HepG2 (cell line): Measurements from ENCODE around the gene YY1. TPM values are rescaled to one million over a fixed set of nuclear protein-coding genes. Genes with fewer than 3 reads are reported as not detected.

ENCODE experiments used
- AHR ChIP-seq: IDR thresholded peaks from 2 replicates; pipeline ENCODE4 v1.6.1; 2018; ENCODE audit warnings: missing genetic modification reagents, missing compliant biosample characterization
- KAT8 ChIP-seq: IDR thresholded peaks from 2 replicates; pipeline ENCODE4 v1.6.1; 2016; ENCODE audit warnings: missing genetic modification reagents, missing compliant biosample characterization
- MAZ ChIP-seq, 2 experiments: sonication (generic) in 1 of 2; formaldehyde crosslinking in 1 of 2; IDR thresholded peaks; 2 replicates each; pipeline versions ENCODE4 v1.5.0 to v1.6.1; 2012 to 2020; ENCODE audit warnings: low read depth in 2 of 2, mild to moderate bottlenecking in 2 of 2, borderline replicate concordance in 1 of 2, improper control_type of control experiment in 1 of 2, low read length in 1 of 2, missing genetic modification reagents in 1 of 2, moderate library complexity in 1 of 2
- POLR2G ChIP-seq: fragments of 200-400 bp; formaldehyde crosslinking; IDR thresholded peaks from 2 replicates; pipeline ENCODE4 v1.6.1; 2018; ENCODE audit warnings: mild to moderate bottlenecking, low read depth, low read length, moderate library complexity
- SOX6 ChIP-seq, 2 experiments: fragments of 450-650 bp in 1 of 2; sonication (generic) in 1 of 2; formaldehyde crosslinking in 1 of 2; IDR thresholded peaks; 2 replicates each; pipeline versions ENCODE4 v1.4.0 to v1.6.1; 2017 to 2020; ENCODE audit warnings: antibody characterized with exemption in 1 of 2, mild to moderate bottlenecking in 1 of 2, missing genetic modification reagents in 1 of 2
- SP5 ChIP-seq: IDR thresholded peaks from 2 replicates; pipeline ENCODE4 v1.6.1; 2016; ENCODE audit warnings: low read depth, borderline replicate concordance
- TOPORS ChIP-seq: sonication (generic); formaldehyde crosslinking; IDR thresholded peaks from 2 replicates; pipeline ENCODE4 v1.8.0; 2023; ENCODE audit warnings: mild to moderate bottlenecking, missing genetic modification reagents
- ZNF234 ChIP-seq: sonication (generic); formaldehyde crosslinking; conservative IDR thresholded peaks from 2 replicates; pipeline ENCODE4 v1.5.1; 2020; ENCODE audit warnings: mild to moderate bottlenecking, missing genetic modification reagents
- ZNF350 ChIP-seq: sonication (generic); formaldehyde crosslinking; IDR thresholded peaks from 2 replicates; pipeline ENCODE4 v1.4.0; 2020; ENCODE audit warnings: mild to moderate bottlenecking, low read depth, missing genetic modification reagents, borderline replicate concordance
- ZNF431 ChIP-seq: sonication (generic); formaldehyde crosslinking; IDR thresholded peaks from 2 replicates; pipeline ENCODE4 v1.9.0; 2022; ENCODE audit warnings: missing genetic modification reagents, low read depth, mild to moderate bottlenecking, borderline replicate concordance
- ZNF496 ChIP-seq: sonication (generic); formaldehyde crosslinking; IDR thresholded peaks from 2 replicates; pipeline ENCODE4 v1.8.1; 2023; ENCODE audit warnings: mild to moderate bottlenecking, moderate library complexity, missing genetic modification reagents; ENCODE audit not compliant: insufficient replicate concordance
- ZNF501 ChIP-seq: sonication (generic); formaldehyde crosslinking; IDR thresholded peaks from 2 replicates; pipeline ENCODE4 v1.5.1; 2020; ENCODE audit warnings: mild to moderate bottlenecking, moderate library complexity, missing genetic modification reagents
- ZNF556 ChIP-seq: sonication (generic); formaldehyde crosslinking; IDR thresholded peaks from 2 replicates; pipeline ENCODE4 v1.4.0; 2020; ENCODE audit warnings: mild to moderate bottlenecking, missing genetic modification reagents, borderline replicate concordance
- polyA plus RNA-seq, 8 experiments: library from polyadenylated mRNA; depleted of rRNA in 3 of 8; stranded (reverse) in 7 of 8; unstranded in 1 of 8; fragments of >200 nt; fragmentation: Illumina TruSeq in 4 of 8; extraction: Trizol in 4 of 8; gene quantifications; 2 replicates each; pipeline versions ENCODE4 v1.2.1 to v1.2.3, GENCODE V29; 2011 to 2016; ENCODE audit warnings: low read depth in 4 of 8, missing spikeins in 1 of 8, mixed read lengths in 1 of 8; ENCODE audit not compliant: insufficient read depth in 1 of 8
- total RNA-seq, 5 experiments: library from RNA; depleted of rRNA; stranded (reverse); fragments of >200 nt; fragmentation: Illumina TruSeq; extraction: Trizol; gene quantifications; 2 replicates each; pipeline ENCODE4 v1.2.3, GENCODE V29; 2016; ENCODE audit warnings: low read depth in 1 of 5
- TF ChIP-seq, protein P1 (sequence below): sonication (generic); formaldehyde crosslinking; IDR thresholded peaks from 2 replicates; pipeline ENCODE4 v1.4.0; 2020; ENCODE audit warnings: missing genetic modification reagents
- TF ChIP-seq, protein P2 (sequence below): sonication (generic); formaldehyde crosslinking; IDR thresholded peaks from 2 replicates; pipeline ENCODE4 v1.4.0; 2020; ENCODE audit warnings: mild to moderate bottlenecking, missing genetic modification reagents
- TF ChIP-seq, protein P3 (sequence below): sonication (generic); formaldehyde crosslinking; IDR thresholded peaks from 2 replicates; pipeline ENCODE4 v1.4.0; 2020; ENCODE audit warnings: missing genetic modification reagents
- TF ChIP-seq, protein P4 (sequence below): sonication (generic); formaldehyde crosslinking; IDR thresholded peaks from 2 replicates; pipeline ENCODE4 v1.4.0; 2020; ENCODE audit warnings: missing genetic modification reagents

YY1 gene
- total and polyA plus RNA-seq, 2 of the 13 experiments (the other 11 are each of a cell fraction or from before 2014, with no cell fraction given): 29.4 to 68.1 TPM

DNA sequence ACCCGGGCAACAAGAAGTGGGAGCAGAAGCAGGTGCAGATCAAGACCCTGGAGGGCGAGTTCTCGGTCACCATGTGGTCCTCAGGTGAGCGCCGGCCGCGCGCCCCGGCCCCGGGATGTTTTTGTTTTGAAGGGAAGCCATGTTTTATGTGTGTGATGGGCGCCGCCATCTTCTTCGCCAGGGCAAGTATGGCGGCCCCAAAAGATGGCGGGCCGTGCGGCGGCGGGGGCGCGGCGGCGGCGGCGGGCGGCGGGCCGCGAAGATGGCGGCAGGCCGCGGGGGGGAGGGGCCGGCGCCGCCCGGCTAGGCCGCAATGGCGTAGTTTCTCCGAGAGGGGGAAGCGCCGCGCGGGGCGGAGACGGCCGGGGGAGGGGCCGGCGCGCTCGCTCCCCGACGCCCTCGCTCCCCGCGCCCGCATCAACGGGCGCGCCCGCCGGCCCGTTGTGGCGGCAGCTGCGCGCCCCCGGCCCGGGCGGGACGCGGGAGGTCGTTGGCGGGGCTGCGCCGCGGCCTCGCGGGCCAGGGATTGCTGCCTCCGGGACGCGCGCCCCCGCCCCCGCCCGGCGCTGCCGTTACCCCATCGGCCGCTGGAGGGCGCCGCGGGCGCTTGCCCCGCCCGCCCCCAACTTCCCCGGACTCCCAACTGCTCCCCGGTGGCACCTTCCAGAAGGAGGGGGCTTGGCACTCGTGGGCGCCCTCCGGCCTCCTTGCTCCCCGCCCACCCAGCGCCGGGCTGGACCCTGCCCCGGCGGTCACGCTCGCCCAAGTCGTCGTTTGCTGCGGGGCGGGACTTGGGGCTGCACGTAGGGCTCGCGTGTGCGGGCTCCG, 1.1 kb downstream of the YY1 start (continued):
- TF ChIP-seq, protein P1, sequence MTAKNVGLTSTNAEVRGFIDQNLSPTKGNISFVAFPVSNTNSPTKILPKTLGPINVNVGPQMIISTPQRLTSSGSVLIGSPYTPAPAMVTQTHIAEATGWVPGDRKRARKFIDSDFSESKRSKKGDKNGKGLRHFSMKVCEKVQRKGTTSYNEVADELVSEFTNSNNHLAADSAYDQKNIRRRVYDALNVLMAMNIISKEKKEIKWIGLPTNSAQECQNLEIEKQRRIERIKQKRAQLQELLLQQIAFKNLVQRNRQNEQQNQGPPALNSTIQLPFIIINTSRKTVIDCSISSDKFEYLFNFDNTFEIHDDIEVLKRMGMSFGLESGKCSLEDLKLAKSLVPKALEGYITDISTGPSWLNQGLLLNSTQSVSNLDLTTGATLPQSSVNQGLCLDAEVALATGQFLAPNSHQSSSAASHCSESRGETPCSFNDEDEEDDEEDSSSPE (CRISPR knock-in tag): peak; percentile 60
- TF ChIP-seq TOPORS (CRISPR knock-in tag): no peak
- peak; percentile 53; the same call in 1 of the 2 replicates for TF ChIP-seq AHR (CRISPR knock-in tag)
- peak; percentile 20; the same call in 1 of the 2 replicates for TF ChIP-seq ZNF234 (CRISPR knock-in tag)
- TF ChIP-seq SP5 (CRISPR knock-in tag): peak; percentile 67
- TF ChIP-seq POLR2G: peak; percentile 11; the same call in 1 of the 2 replicates
- TF ChIP-seq KAT8 (CRISPR knock-in tag): peak; percentile 63
- no peak for TF ChIP-seq ZNF496 (CRISPR knock-in tag)
- TF ChIP-seq MAZ (IDR thresholded peaks at IDR 0.05; ENCODE audit: borderline replicate concordance, low read depth, low read length): peak; percentile 88
- TF ChIP-seq MAZ (CRISPR knock-in tag; IDR thresholded peaks at IDR 0.05; ENCODE audit: low read depth): peak; percentile 88
- TF ChIP-seq, protein P2, sequence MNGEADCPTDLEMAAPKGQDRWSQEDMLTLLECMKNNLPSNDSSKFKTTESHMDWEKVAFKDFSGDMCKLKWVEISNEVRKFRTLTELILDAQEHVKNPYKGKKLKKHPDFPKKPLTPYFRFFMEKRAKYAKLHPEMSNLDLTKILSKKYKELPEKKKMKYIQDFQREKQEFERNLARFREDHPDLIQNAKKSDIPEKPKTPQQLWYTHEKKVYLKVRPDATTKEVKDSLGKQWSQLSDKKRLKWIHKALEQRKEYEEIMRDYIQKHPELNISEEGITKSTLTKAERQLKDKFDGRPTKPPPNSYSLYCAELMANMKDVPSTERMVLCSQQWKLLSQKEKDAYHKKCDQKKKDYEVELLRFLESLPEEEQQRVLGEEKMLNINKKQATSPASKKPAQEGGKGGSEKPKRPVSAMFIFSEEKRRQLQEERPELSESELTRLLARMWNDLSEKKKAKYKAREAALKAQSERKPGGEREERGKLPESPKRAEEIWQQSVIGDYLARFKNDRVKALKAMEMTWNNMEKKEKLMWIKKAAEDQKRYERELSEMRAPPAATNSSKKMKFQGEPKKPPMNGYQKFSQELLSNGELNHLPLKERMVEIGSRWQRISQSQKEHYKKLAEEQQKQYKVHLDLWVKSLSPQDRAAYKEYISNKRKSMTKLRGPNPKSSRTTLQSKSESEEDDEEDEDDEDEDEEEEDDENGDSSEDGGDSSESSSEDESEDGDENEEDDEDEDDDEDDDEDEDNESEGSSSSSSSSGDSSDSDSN (CRISPR knock-in tag): 0 out of 2 replicates have a peak, but pooled peaks have one; percentile 55
- TF ChIP-seq ZNF350 (CRISPR knock-in tag): no peak
- peak; percentile 68; the same call in 1 of the 2 replicates for TF ChIP-seq ZNF501
- no peak for TF ChIP-seq SOX6 (IDR thresholded peaks at IDR 0.05)
- no peak for TF ChIP-seq SOX6 (CRISPR knock-in tag; IDR thresholded peaks at IDR 0.05)
- no peak for TF ChIP-seq ZNF431
- TF ChIP-seq, protein P3, sequence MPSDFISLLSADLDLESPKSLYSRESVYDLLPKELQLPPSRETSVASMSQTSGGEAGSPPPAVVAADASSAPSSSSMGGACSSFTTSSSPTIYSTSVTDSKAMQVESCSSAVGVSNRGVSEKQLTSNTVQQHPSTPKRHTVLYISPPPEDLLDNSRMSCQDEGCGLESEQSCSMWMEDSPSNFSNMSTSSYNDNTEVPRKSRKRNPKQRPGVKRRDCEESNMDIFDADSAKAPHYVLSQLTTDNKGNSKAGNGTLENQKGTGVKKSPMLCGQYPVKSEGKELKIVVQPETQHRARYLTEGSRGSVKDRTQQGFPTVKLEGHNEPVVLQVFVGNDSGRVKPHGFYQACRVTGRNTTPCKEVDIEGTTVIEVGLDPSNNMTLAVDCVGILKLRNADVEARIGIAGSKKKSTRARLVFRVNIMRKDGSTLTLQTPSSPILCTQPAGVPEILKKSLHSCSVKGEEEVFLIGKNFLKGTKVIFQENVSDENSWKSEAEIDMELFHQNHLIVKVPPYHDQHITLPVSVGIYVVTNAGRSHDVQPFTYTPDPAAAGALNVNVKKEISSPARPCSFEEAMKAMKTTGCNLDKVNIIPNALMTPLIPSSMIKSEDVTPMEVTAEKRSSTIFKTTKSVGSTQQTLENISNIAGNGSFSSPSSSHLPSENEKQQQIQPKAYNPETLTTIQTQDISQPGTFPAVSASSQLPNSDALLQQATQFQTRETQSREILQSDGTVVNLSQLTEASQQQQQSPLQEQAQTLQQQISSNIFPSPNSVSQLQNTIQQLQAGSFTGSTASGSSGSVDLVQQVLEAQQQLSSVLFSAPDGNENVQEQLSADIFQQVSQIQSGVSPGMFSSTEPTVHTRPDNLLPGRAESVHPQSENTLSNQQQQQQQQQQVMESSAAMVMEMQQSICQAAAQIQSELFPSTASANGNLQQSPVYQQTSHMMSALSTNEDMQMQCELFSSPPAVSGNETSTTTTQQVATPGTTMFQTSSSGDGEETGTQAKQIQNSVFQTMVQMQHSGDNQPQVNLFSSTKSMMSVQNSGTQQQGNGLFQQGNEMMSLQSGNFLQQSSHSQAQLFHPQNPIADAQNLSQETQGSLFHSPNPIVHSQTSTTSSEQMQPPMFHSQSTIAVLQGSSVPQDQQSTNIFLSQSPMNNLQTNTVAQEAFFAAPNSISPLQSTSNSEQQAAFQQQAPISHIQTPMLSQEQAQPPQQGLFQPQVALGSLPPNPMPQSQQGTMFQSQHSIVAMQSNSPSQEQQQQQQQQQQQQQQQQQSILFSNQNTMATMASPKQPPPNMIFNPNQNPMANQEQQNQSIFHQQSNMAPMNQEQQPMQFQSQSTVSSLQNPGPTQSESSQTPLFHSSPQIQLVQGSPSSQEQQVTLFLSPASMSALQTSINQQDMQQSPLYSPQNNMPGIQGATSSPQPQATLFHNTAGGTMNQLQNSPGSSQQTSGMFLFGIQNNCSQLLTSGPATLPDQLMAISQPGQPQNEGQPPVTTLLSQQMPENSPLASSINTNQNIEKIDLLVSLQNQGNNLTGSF (CRISPR knock-in tag): peak; percentile 35; the same call in 1 of the 2 replicates
- TF ChIP-seq, protein P4, sequence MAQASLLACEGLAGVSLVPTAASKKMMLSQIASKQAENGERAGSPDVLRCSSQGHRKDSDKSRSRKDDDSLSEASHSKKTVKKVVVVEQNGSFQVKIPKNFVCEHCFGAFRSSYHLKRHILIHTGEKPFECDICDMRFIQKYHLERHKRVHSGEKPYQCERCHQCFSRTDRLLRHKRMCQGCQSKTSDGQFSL (CRISPR knock-in tag): no peak
- peak; percentile 35; the same call in 1 of the 2 replicates for TF ChIP-seq ZNF556 (CRISPR knock-in tag)
